Activated T-cell treated with anti-CD3 and anti-CD28 coated beads, Interleukin-2, amount 50 U/mL, for 72 hours (primary cell): ENCODE data around the gene TNNI3. TPM values are rescaled to one million over a fixed set of nuclear protein-coding genes. Genes with fewer than 3 reads are reported as not detected.
A peak's percentile ranks its signal among the peaks of the same experiment; 100 is the strongest.
"Not testable (repeated sequence)": the region's sequence is repeated elsewhere in the genome, so short reads cannot be mapped to it uniquely, and the experiment has no call there.

Experiments
- ATAC-seq, 2 donors: fragments of 150-1000 bp; cut with Tn5 transposase; replicated peaks in 1 of 2; 2 replicates each; pipeline ENCODE4 v1.10.0; 2021; ENCODE audit warnings: moderate library complexity in 2 of 2, mild to moderate bottlenecking in 1 of 2
- DNase-seq, 2 donors: peaks; one replicate each; pipeline ENCODE4 v3.0.0; 2021 to 2022; ENCODE audit warnings: mixed read lengths in 1 of 2
- H3K27ac Mint-ChIP-seq: one replicate; pipeline ENCODE4 v1.8.0; 2022; ENCODE audit warnings: mild to moderate bottlenecking, moderate library complexity, mixed read lengths
- H3K27me3 Mint-ChIP-seq: one replicate; pipeline ENCODE4 v1.8.0; 2022; ENCODE audit warnings: low read depth, mixed read lengths
- H3K36me3 Mint-ChIP-seq, 2 donors: one replicate each; pipeline ENCODE4 v1.8.0; 2022; ENCODE audit warnings: mixed read lengths in 2 of 2, mild to moderate bottlenecking in 1 of 2; ENCODE audit not compliant: insufficient read depth in 2 of 2
- H3K4me1 Mint-ChIP-seq: one replicate; pipeline ENCODE4 v1.8.0; 2022; ENCODE audit warnings: low read depth, mixed read lengths
- H3K4me3 Mint-ChIP-seq, 2 donors: one replicate each; pipeline ENCODE4 v1.8.0; 2022; ENCODE audit warnings: mild to moderate bottlenecking in 2 of 2, mixed read lengths in 2 of 2, moderate library complexity in 2 of 2
- H3K9me3 Mint-ChIP-seq, 2 donors: one replicate each; pipeline ENCODE4 v1.8.0; 2022; ENCODE audit warnings: mixed read lengths in 2 of 2
- total RNA-seq, 2 donors: library from RNA; stranded (reverse); gene quantifications; one replicate each; pipeline ENCODE4 v1.2.3, GENCODE V29; 2022

Gene TNNI3
- total RNA-seq, 2 donors from 2014 or later: 0.91 TPM; not detected in 1

DNA sequence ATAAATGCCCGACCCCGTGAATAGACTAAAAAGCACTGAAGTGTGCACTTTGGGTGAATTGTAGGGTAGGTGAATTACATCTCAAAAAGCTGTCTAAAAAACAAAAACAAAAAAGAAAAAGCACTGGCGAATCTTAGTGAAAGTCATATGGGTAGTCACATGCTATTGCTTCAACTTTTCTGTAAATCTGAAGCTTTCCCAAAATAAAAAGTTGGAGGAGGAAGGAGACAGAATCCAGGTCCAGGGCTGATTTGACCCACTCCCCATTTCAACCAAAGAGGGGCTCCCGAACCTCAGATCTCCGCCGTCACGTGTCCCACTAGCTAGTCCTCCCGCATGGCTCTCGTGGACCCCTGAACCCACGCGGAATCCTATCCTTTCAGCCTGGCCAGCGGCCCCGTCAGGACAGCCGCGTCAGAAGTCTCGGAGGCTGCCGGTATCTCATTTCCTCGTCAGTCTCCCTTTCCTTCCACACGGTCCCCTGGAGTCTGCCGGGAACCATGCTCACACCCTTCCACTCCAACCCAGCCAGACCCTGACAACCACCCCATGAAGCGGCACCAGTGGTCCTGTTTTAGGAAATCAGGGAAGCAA, 46.2 kb downstream of the TNNI3 start:
- H3K4me1 Mint-ChIP-seq: peaks cover 19% of the 10 kb centered on the region
- no peak overlapping the region for H3K27ac Mint-ChIP-seq
- H3K36me3 Mint-ChIP-seq: peaks cover 4 to 9% of the 10 kb centered on the region in 2 donors
- DNase-seq (no peak), ATAC-seq (no peak)
- H3K9me3 Mint-ChIP-seq: no peaks in the 10 kb centered on the region
- H3K4me3 Mint-ChIP-seq: no peak overlapping the region
- H3K27me3 Mint-ChIP-seq: no peaks in the 10 kb centered on the region

- H3K27ac Mint-ChIP-seq: peak overlapping the region; percentile 31
- DNase-seq (no peak), ATAC-seq (no peak)
- no peaks in the 10 kb centered on the region for H3K27me3 Mint-ChIP-seq
- H3K4me3 Mint-ChIP-seq: no peak overlapping the region
- H3K36me3 Mint-ChIP-seq: peaks cover 2 to 7% of the 10 kb centered on the region in 2 donors
- H3K9me3 Mint-ChIP-seq: no peaks in the 10 kb centered on the region
- peaks cover 2% of the 10 kb centered on the region for H3K4me1 Mint-ChIP-seq
Observed at GRCh38 chr19:55109527-55110291, 47.8 kb downstream of the TNNI3 start.

DNA sequence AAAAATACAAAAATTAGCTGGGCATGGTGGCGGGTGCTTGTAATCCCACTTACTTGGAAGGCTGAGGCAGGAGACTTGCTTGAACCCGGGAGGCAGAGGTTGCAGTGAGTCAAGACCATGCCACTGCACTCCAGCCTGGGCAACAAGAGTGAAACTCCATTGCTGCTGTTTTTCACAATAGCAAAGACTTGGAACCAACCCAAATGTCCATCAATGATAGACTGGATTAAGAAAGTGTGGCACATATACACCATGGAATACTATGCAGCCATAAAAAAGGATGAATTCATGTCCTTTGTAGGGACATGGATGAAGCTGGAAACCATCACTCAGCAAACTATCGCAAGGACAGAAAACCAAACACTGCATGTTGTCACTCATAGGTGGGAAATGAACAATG, 50.3 kb downstream of the TNNI3 start:
- ATAC-seq, DNase-seq, H3K4me3 Mint-ChIP-seq: not testable (repeated sequence)

GRCh38 chr19:55106591-55106990, 50.9 kb downstream of the TNNI3 start:
- no peak overlapping the region for H3K4me3 Mint-ChIP-seq
- H3K9me3 Mint-ChIP-seq: no peaks in the 10 kb centered on the region
- no peaks in the 10 kb centered on the region for H3K4me1 Mint-ChIP-seq
- H3K36me3 Mint-ChIP-seq: peaks cover 7 to 18% of the 10 kb centered on the region in 2 donors
- H3K27ac Mint-ChIP-seq: no peak overlapping the region
- DNase-seq: no peak
- ATAC-seq: no peak
- H3K27me3 Mint-ChIP-seq: no peaks in the 10 kb centered on the region

More for the DNA sequence above, 50.3 kb downstream of the TNNI3 start:
- not testable (repeated sequence) for H3K9me3 Mint-ChIP-seq, H3K27me3 Mint-ChIP-seq, H3K4me1 Mint-ChIP-seq, H3K27ac Mint-ChIP-seq
- peaks cover 7 to 16% of the 10 kb centered on the region in 2 donors for H3K36me3 Mint-ChIP-seq

GRCh38 chr19:55105237-55105636, 52.3 kb downstream of the TNNI3 start:
- H3K4me3 Mint-ChIP-seq: no peak overlapping the region
- no peak overlapping the region for H3K27ac Mint-ChIP-seq
- no peaks in the 10 kb centered on the region for H3K27me3 Mint-ChIP-seq
- ATAC-seq (no peak), DNase-seq (no peak)
- H3K36me3 Mint-ChIP-seq: peaks cover 7 to 15% of the 10 kb centered on the region in 2 donors
- H3K9me3 Mint-ChIP-seq: no peaks in the 10 kb centered on the region
- no peaks in the 10 kb centered on the region for H3K4me1 Mint-ChIP-seq

GRCh38 chr19:55103190-55103589, 54.3 kb downstream of the TNNI3 start:
- ATAC-seq (no peak), DNase-seq (no peak)
- H3K9me3 Mint-ChIP-seq: no peaks in the 10 kb centered on the region
- no peaks in the 10 kb centered on the region for H3K27me3 Mint-ChIP-seq
- no peak overlapping the region for H3K27ac Mint-ChIP-seq
- no peak overlapping the region for H3K4me3 Mint-ChIP-seq
- peaks cover 7 to 14% of the 10 kb centered on the region in 2 donors for H3K36me3 Mint-ChIP-seq
- no peaks in the 10 kb centered on the region for H3K4me1 Mint-ChIP-seq

Other genes with a start within 250 kb of the TNNI3 start
- gene NLRP7, start 210.2 kb downstream of the TNNI3 start, total RNA-seq: not detected
- 1 to 10 TPM; 6.6 to 9.9 TPM for gene NLRP2, start 191.4 kb downstream of the TNNI3 start, total RNA-seq
- under 1 TPM; 0.24 to 0.39 TPM for gene GP6, start 119.5 kb downstream of the TNNI3 start, total RNA-seq
- gene RDH13, start 94.6 kb downstream of the TNNI3 start, total RNA-seq: 10 to 100 TPM; 11.5 to 13.8 TPM
- gene EPS8L1, start 81.9 kb downstream of the TNNI3 start, total RNA-seq: 1 to 10 TPM; 3.8 to 5.3 TPM
- gene PPP1R12C, start 40.1 kb downstream of the TNNI3 start, total RNA-seq: 10 to 100 TPM; 65.7 to 71.6 TPM
- gene TNNT1, start 8.5 kb downstream of the TNNI3 start, total RNA-seq: 1 to 10 TPM in 1 of 2 donors, under 1 TPM in 1; 0.49 to 1.3 TPM
- gene DNAAF3, start 8.9 kb upstream of the TNNI3 start, total RNA-seq: under 1 TPM; 0.46 TPM
- 1 to 10 TPM in 1 of 2 donors, under 1 TPM in 1; 0.44 to 1.9 TPM for gene SYT5, start 22.6 kb upstream of the TNNI3 start, total RNA-seq
- not detected for gene PTPRH, start 51.8 kb upstream of the TNNI3 start, total RNA-seq
- 10 to 100 TPM in 1 of 2 donors, 1 to 10 TPM in 1; 8.5 to 12.8 TPM for gene TMEM86B, start 71.0 kb upstream of the TNNI3 start, total RNA-seq
- 100 to 1,000 TPM; 177 to 202 TPM for gene PPP6R1, start 101.3 kb upstream of the TNNI3 start, total RNA-seq
- gene HSPBP1, start 122.4 kb upstream of the TNNI3 start, total RNA-seq: 10 to 100 TPM; 23.9 to 31.1 TPM
- 10 to 100 TPM; 13.0 to 19.6 TPM for gene BRSK1, start 126.3 kb upstream of the TNNI3 start, total RNA-seq
- gene TMEM150B, start 167.6 kb upstream of the TNNI3 start, total RNA-seq: not detected
- 10 to 100 TPM; 29.2 to 31.3 TPM for gene KMT5C, start 182.1 kb upstream of the TNNI3 start, total RNA-seq
- 1 to 10 TPM; 3.1 to 7.4 TPM for gene COX6B2, start 197.0 kb upstream of the TNNI3 start, total RNA-seq
- gene GARIN5B, start 205.5 kb upstream of the TNNI3 start, total RNA-seq: under 1 TPM in 1 of 2 donors, not detected in 1; 0.07 TPM
- 1 to 10 TPM; 4.0 to 5.4 TPM for gene IL11, start 212.7 kb upstream of the TNNI3 start, total RNA-seq
- gene TMEM190, start 219.1 kb upstream of the TNNI3 start, total RNA-seq: not detected
- 10 to 100 TPM in 1 of 2 donors, 1 to 10 TPM in 1; 7.5 to 11.7 TPM for gene TMEM238, start 226.6 kb upstream of the TNNI3 start, total RNA-seq
- 1,000 to 10,000 TPM; 3,217 to 3,413 TPM for gene RPL28, start 228.2 kb upstream of the TNNI3 start, total RNA-seq